Fibroblast of mammary gland (primary cell): ENCODE measurements around the gene KANK2.

Experiments
- DNase-seq: peaks from one replicate; pipeline ENCODE4 v3.0.0-alpha.2; 2010; ENCODE audit warnings: low read depth
- H3K4me3 ChIP-seq: 2 replicates; pipeline ENCODE4 v1.5.1; 2011; ENCODE audit warnings: low read depth, mild to moderate bottlenecking, low read length, moderate library complexity; ENCODE audit not compliant: control insufficient read depth
- CTCF ChIP-seq: conservative IDR thresholded peaks from 2 replicates; pipeline ENCODE4 v1.5.1; 2011; ENCODE audit warnings: low read depth, low read length, inconsistent platforms; ENCODE audit not compliant: control insufficient read depth, insufficient read depth

The KANK2 gene

GRCh38 chr19:11115042-11115441, 82.3 kb downstream of the KANK2 start:
- no peak overlapping the region for H3K4me3 ChIP-seq
- no peak for TF ChIP-seq CTCF
- DNase-seq, result no peak
